Activated T-cell treated with anti-CD3 and anti-CD28 coated beads, Interleukin-2, amount 50 U/mL, for 72 hours (primary cell): ENCODE measurements around the gene KITLG. TPM values are rescaled to one million over a fixed set of nuclear protein-coding genes. Genes with fewer than 3 reads are reported as not detected.
"Not testable (repeated sequence)": the region's sequence is repeated elsewhere in the genome, so short reads cannot be mapped to it uniquely, and the experiment has no call there.

Source experiments
- ATAC-seq, 2 donors: fragments of 150-1000 bp; cut with Tn5 transposase; replicated peaks in 1 of 2; 2 replicates each; pipeline ENCODE4 v1.10.0; 2021; ENCODE audit warnings: moderate library complexity in 2 of 2, mild to moderate bottlenecking in 1 of 2
- DNase-seq, 2 donors: peaks; one replicate each; pipeline ENCODE4 v3.0.0; 2021 to 2022; ENCODE audit warnings: mixed read lengths in 1 of 2
- H3K27ac Mint-ChIP-seq: one replicate; pipeline ENCODE4 v1.8.0; 2022; ENCODE audit warnings: mild to moderate bottlenecking, moderate library complexity, mixed read lengths
- H3K27me3 Mint-ChIP-seq: one replicate; pipeline ENCODE4 v1.8.0; 2022; ENCODE audit warnings: low read depth, mixed read lengths
- H3K36me3 Mint-ChIP-seq, 2 donors: one replicate each; pipeline ENCODE4 v1.8.0; 2022; ENCODE audit warnings: mixed read lengths in 2 of 2, mild to moderate bottlenecking in 1 of 2; ENCODE audit not compliant: insufficient read depth in 2 of 2
- H3K4me1 Mint-ChIP-seq: one replicate; pipeline ENCODE4 v1.8.0; 2022; ENCODE audit warnings: low read depth, mixed read lengths
- H3K4me3 Mint-ChIP-seq, 2 donors: one replicate each; pipeline ENCODE4 v1.8.0; 2022; ENCODE audit warnings: mild to moderate bottlenecking in 2 of 2, mixed read lengths in 2 of 2, moderate library complexity in 2 of 2
- H3K9me3 Mint-ChIP-seq, 2 donors: one replicate each; pipeline ENCODE4 v1.8.0; 2022; ENCODE audit warnings: mixed read lengths in 2 of 2
- total RNA-seq, 2 donors: library from RNA; stranded (reverse); gene quantifications; one replicate each; pipeline ENCODE4 v1.2.3, GENCODE V29; 2022

The KITLG gene
- total RNA-seq: under 1 TPM; 0.05 to 0.16 TPM

- Mint-ChIP-seq H3K36me3 (no peaks in the 10 kb centered on the region), H3K27me3 (peaks cover 63% of the 10 kb centered on the region), H3K9me3 (peaks cover 0 to 2% of the 10 kb centered on the region in 2 donors), H3K27ac (no peak within 1 kb of the TSS), H3K4me3 (peak within 1 kb of the TSS; percentile 87 to 94), H3K4me1 (peaks cover 9% of the 10 kb centered on the region)
- DNase-seq (peak; percentile 33 to 35), ATAC-seq (peak; percentile 84 to 86)
Observed at GRCh38 chr12:88580051-88580871, at the start of gene KITLG. Gene KITLG (minus strand): TSS chr12:88580471. CDS start chr12:88580278, 193 bp downstream.

- H3K36me3 Mint-ChIP-seq: no peaks in the 10 kb centered on the region
- H3K27ac Mint-ChIP-seq: no peak overlapping the region
- ATAC-seq (no peak), DNase-seq (no peak)
- H3K4me1 Mint-ChIP-seq: no peaks in the 10 kb centered on the region
- H3K9me3 Mint-ChIP-seq: no peaks in the 10 kb centered on the region
- peaks cover 6% of the 10 kb centered on the region for H3K27me3 Mint-ChIP-seq
- H3K4me3 Mint-ChIP-seq: no peak overlapping the region
Observed at GRCh38 chr12:88628856-88629509, 48.7 kb upstream of the KITLG start.

GRCh38 chr12:88628035-88628434, 47.8 kb upstream of the KITLG start:
- not testable (repeated sequence) for H3K36me3 Mint-ChIP-seq, H3K27me3 Mint-ChIP-seq, H3K4me1 Mint-ChIP-seq, H3K9me3 Mint-ChIP-seq, H3K4me3 Mint-ChIP-seq, H3K27ac Mint-ChIP-seq, DNase-seq, ATAC-seq

GRCh38 chr12:88627501-88627900, 47.2 kb upstream of the KITLG start:
- ATAC-seq (no peak), DNase-seq (no peak)
- no peaks in the 10 kb centered on the region for H3K9me3 Mint-ChIP-seq
- H3K4me3 Mint-ChIP-seq: no peak overlapping the region
- H3K4me1 Mint-ChIP-seq: no peaks in the 10 kb centered on the region
- peaks cover 6% of the 10 kb centered on the region for H3K27me3 Mint-ChIP-seq
- H3K36me3 Mint-ChIP-seq: no peaks in the 10 kb centered on the region
- no peak overlapping the region for H3K27ac Mint-ChIP-seq

- H3K9me3 Mint-ChIP-seq: no peaks in the 10 kb centered on the region
- H3K27me3 Mint-ChIP-seq: no peaks in the 10 kb centered on the region
- no peak overlapping the region for H3K4me3 Mint-ChIP-seq
- H3K4me1 Mint-ChIP-seq: no peaks in the 10 kb centered on the region
- DNase-seq: no peak
- H3K36me3 Mint-ChIP-seq: no peaks in the 10 kb centered on the region
- ATAC-seq: no peak
- H3K27ac Mint-ChIP-seq: no peak overlapping the region
Observed at GRCh38 chr12:88625356-88625755, 45.1 kb upstream of the KITLG start.

- ATAC-seq (no peak), DNase-seq (no peak)
- Mint-ChIP-seq H3K36me3 (no peaks in the 10 kb centered on the region), H3K4me3 (no peak overlapping the region), H3K27me3 (no peaks in the 10 kb centered on the region), H3K27ac (no peak overlapping the region), H3K4me1 (no peaks in the 10 kb centered on the region), H3K9me3 (no peaks in the 10 kb centered on the region)
Observed at GRCh38 chr12:88624911-88625310, 44.6 kb upstream of the KITLG start.

- no peaks in the 10 kb centered on the region for H3K9me3 Mint-ChIP-seq
- no peak overlapping the region for H3K27ac Mint-ChIP-seq
- no peaks in the 10 kb centered on the region for H3K27me3 Mint-ChIP-seq
- no peak overlapping the region for H3K4me3 Mint-ChIP-seq
- no peaks in the 10 kb centered on the region for H3K36me3 Mint-ChIP-seq
- DNase-seq: no peak
- H3K4me1 Mint-ChIP-seq: no peaks in the 10 kb centered on the region
- no peak for ATAC-seq
Observed at GRCh38 chr12:88623777-88624548, 43.7 kb upstream of the KITLG start.

- Mint-ChIP-seq H3K27ac (no peak overlapping the region), H3K36me3 (no peaks in the 10 kb centered on the region), H3K4me1 (no peaks in the 10 kb centered on the region), H3K9me3 (no peaks in the 10 kb centered on the region), H3K4me3 (no peak overlapping the region), H3K27me3 (peaks cover 7% of the 10 kb centered on the region)
- ATAC-seq (no peak), DNase-seq (no peak)
Observed at GRCh38 chr12:88617352-88617751, 37.1 kb upstream of the KITLG start.

- no peaks in the 10 kb centered on the region for H3K4me1 Mint-ChIP-seq
- H3K36me3 Mint-ChIP-seq: no peaks in the 10 kb centered on the region
- H3K27ac Mint-ChIP-seq: no peak overlapping the region
- DNase-seq (no peak), ATAC-seq (no peak)
- peaks cover 0 to 3% of the 10 kb centered on the region in 2 donors for H3K9me3 Mint-ChIP-seq
- no peak overlapping the region for H3K4me3 Mint-ChIP-seq
- H3K27me3 Mint-ChIP-seq: peaks cover 7% of the 10 kb centered on the region
Observed at GRCh38 chr12:88615490-88615889, 35.2 kb upstream of the KITLG start.

GRCh38 chr12:88604646-88605045, 24.4 kb upstream of the KITLG start:
- no peaks in the 10 kb centered on the region for H3K4me1 Mint-ChIP-seq
- peaks cover 13 to 15% of the 10 kb centered on the region in 2 donors for H3K9me3 Mint-ChIP-seq

GRCh38 chr12:88600272-88600671, 20.0 kb upstream of the KITLG start:
- H3K9me3 Mint-ChIP-seq: peaks cover 3 to 4% of the 10 kb centered on the region in 2 donors
- no peaks in the 10 kb centered on the region for H3K27me3 Mint-ChIP-seq
- H3K27ac Mint-ChIP-seq: no peak overlapping the region
- no peaks in the 10 kb centered on the region for H3K36me3 Mint-ChIP-seq
- ATAC-seq (no peak), DNase-seq (no peak)
- H3K4me1 Mint-ChIP-seq: no peaks in the 10 kb centered on the region
- H3K4me3 Mint-ChIP-seq: no peak overlapping the region

More at GRCh38 chr12:88604646-88605045, 24.4 kb upstream of the KITLG start:
- H3K27ac Mint-ChIP-seq: no peak overlapping the region
- DNase-seq: no peak
- no peaks in the 10 kb centered on the region for H3K27me3 Mint-ChIP-seq
- ATAC-seq: no peak
- H3K36me3 Mint-ChIP-seq: peaks cover 3 to 5% of the 10 kb centered on the region in 2 donors
- H3K4me3 Mint-ChIP-seq: no peak overlapping the region

GRCh38 chr12:88597365-88597764, 17.1 kb upstream of the KITLG start:
- no peak overlapping the region for H3K27ac Mint-ChIP-seq
- no peak for ATAC-seq
- H3K9me3 Mint-ChIP-seq: peaks cover 2% of the 10 kb centered on the region in 2 donors
- no peak overlapping the region for H3K4me3 Mint-ChIP-seq
- no peak for DNase-seq
- H3K27me3 Mint-ChIP-seq: no peaks in the 10 kb centered on the region
- no peaks in the 10 kb centered on the region for H3K36me3 Mint-ChIP-seq
- H3K4me1 Mint-ChIP-seq: no peaks in the 10 kb centered on the region

GRCh38 chr12:88595697-88596096, 15.4 kb upstream of the KITLG start:
- Mint-ChIP-seq H3K27me3 (no peaks in the 10 kb centered on the region), H3K4me3 (no peak overlapping the region)

More at GRCh38 chr12:88595697-88596096, 15.4 kb upstream of the KITLG start:
- Mint-ChIP-seq H3K9me3 (no peaks in the 10 kb centered on the region), H3K36me3 (no peaks in the 10 kb centered on the region), H3K27ac (no peak overlapping the region), H3K4me1 (no peaks in the 10 kb centered on the region)
- no peak for DNase-seq
- no peak for ATAC-seq
